ENCODE results near the gene MUC21. TPM values are rescaled to one million over a fixed set of nuclear protein-coding genes. Genes with fewer than 3 reads are reported as not detected.

Gene MUC21
- total and polyA plus RNA-seq, 9 of the 15 experiments (the other 6 are each of a cell fraction or from before 2014, with no cell fraction given), result not detected

DNA sequence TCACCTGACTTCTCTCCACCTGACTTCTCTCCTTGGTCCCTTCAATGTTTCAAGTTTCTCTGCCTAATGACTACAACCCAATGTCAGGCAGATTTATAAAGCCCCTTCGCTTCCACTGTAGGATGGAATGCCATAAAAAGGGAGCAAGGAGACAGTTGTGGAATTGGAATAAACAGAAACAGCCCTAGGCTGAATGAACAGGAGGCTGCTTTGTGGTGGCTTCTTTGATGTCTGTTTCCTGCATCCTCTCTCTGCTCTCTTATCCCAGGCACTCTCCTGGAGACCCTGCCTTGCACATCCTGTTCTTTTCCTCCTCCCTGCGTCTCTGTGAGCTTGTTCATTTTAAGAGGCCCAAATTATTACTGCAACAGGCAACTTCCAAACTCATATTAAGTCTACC lies 25.8 kb upstream of the MUC21 start:
- FAIRE-seq (no peak), ATAC-seq (no peak), DNase-seq (ENCODE audit: extremely low read depth in 1 of 4, low spot score in 3 of 4) (no peak)
- H3K36me3 ChIP-seq (ENCODE audit: control insufficient read depth, insufficient read depth, low read length), result no peaks in the 10 kb centered on the region
- intact Hi-C loops (cut with micrococcal nuclease) (no loop called here), in situ Hi-C loops (cut with MboI) (no loop called here)
- no peaks in the 10 kb centered on the region for H3K79me2 ChIP-seq (ENCODE audit: control insufficient read depth, insufficient read depth, low read length)
- TF ChIP-seq FOXA3 (CRISPR knock-in tag; conservative IDR thresholded peaks at IDR 0.05 in 1 of 2, IDR thresholded peaks at IDR 0.05 in 1 of 2) (no peak), ZNF3 (CRISPR knock-in tag; IDR thresholded peaks at IDR 0.05) (no peak), GMEB1 (CRISPR knock-in tag; IDR thresholded peaks at IDR 0.05) (no peak), ZNF146 (CRISPR knock-in tag; IDR thresholded peaks at IDR 0.05; ENCODE audit: unreplicated experiment) (no peak), SMAD1 (IDR thresholded peaks at IDR 0.05; ENCODE audit: low read depth, low read length, partially characterized antibody) (no peak), MLX (CRISPR knock-in tag; conservative IDR thresholded peaks at IDR 0.05) (no peak), ZBTB5 (IDR thresholded peaks at IDR 0.05) (no peak), EP300 (IDR thresholded peaks at IDR 0.05; ENCODE audit: low read length) (no peak), ZNF830 (CRISPR knock-in tag; IDR thresholded peaks at IDR 0.05) (no peak), ZNF766 (CRISPR knock-in tag; conservative IDR thresholded peaks at IDR 0.05) (no peak), EZH2 (IDR thresholded peaks at IDR 0.05; ENCODE audit: borderline replicate concordance, low read depth, low read length) (no peak)
- TF ChIP-seq, protein P1, sequence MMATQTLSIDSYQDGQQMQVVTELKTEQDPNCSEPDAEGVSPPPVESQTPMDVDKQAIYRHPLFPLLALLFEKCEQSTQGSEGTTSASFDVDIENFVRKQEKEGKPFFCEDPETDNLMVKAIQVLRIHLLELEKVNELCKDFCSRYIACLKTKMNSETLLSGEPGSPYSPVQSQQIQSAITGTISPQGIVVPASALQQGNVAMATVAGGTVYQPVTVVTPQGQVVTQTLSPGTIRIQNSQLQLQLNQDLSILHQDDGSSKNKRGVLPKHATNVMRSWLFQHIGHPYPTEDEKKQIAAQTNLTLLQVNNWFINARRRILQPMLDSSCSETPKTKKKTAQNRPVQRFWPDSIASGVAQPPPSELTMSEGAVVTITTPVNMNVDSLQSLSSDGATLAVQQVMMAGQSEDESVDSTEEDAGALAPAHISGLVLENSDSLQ (IDR thresholded peaks at IDR 0.05), result no peak
- H3K27me3 ChIP-seq (ENCODE audit: control insufficient read depth in 2 of 2, insufficient read depth in 2 of 2, low read length in 2 of 2), result peaks cover 31 to 58% of the 10 kb centered on the region in 2 experiments; a peak in 4 of 5 replicates
- no TSS peak for BruUV-seq (replicated peaks)
- ChIA-PET POLR2A (no interaction called here), CTCF (ENCODE audit: low intra/inter-chr PET ratio) (no interaction called here)
- no peaks in the 10 kb centered on the region for H3K9me1 ChIP-seq (ENCODE audit: control insufficient read depth, insufficient read depth, low read length)
- H3K4me3 ChIP-seq, result no peak overlapping the region
- H3K9me3 ChIP-seq (replicated peaks; ENCODE audit: control insufficient read depth, insufficient read depth, low read depth, low read length), result no peaks in the 10 kb centered on the region
- no peak overlapping the region for H3K27ac ChIP-seq (ENCODE audit: extremely low read depth, low read depth, low read length)
- H2AFZ ChIP-seq (ENCODE audit: low read depth, low read length), result no peak overlapping the region
- H4K20me1 ChIP-seq (replicated peaks; ENCODE audit: control insufficient read depth, insufficient read depth, low read length), result no peaks in the 10 kb centered on the region
- no peak overlapping the region for H3K9ac ChIP-seq (ENCODE audit: insufficient read depth in 1 of 2, low read depth in 2 of 2, low read length in 2 of 2)
- no peak overlapping the region for H3K4me2 ChIP-seq (ENCODE audit: insufficient read depth, low read length)
- WGBS (ENCODE audit: insufficient coverage, low coverage, missing lambda C conversion rate), result 5% methylated on average over 2 of the region's 2 CpGs
- peaks cover 8 to 15% of the 10 kb centered on the region in 2 experiments for H3K4me1 ChIP-seq (replicated peaks in 1 of 2; ENCODE audit: control insufficient read depth in 2 of 2, insufficient read depth in 2 of 2, low read length in 2 of 2)
